Measurements from ENCODE around the gene JPT1. TPM values are rescaled to one million over a fixed set of nuclear protein-coding genes. Genes with fewer than 3 reads are reported as not detected.

Gene JPT1
- polyA plus RNA-seq, 1 of the 3 experiments (the other 2 are of a cell fraction): 490 TPM

- Histone ChIP-seq H3K9ac (no peak overlapping the region), H3K9me2 (no peaks in the 10 kb centered on the region), H3K4me3 (ENCODE audit: low read depth in 2 of 2, low read length in 1 of 2) (no peak overlapping the region), H3K36me3 (replicated peaks in 1 of 2; ENCODE audit: control insufficient read depth in 1 of 2, insufficient read depth in 2 of 2, low read length in 1 of 2) (no peaks in the 10 kb centered on the region), H3K27me3 (ENCODE audit: insufficient read depth) (no peaks in the 10 kb centered on the region), H3K4me2 (no peak overlapping the region), H3K27ac (ENCODE audit: low read depth in 2 of 2, low read length in 1 of 2) (no peak overlapping the region), H3K9me3 (no peaks in the 10 kb centered on the region), H3K4me1 (ENCODE audit: control insufficient read depth in 1 of 2, insufficient read depth in 2 of 2, low read depth in 1 of 2, low read length in 1 of 2) (peaks cover 0 to 16% of the 10 kb centered on the region in 2 experiments; a peak in 1 of 4 replicates), H4K20me1 (ENCODE audit: insufficient read depth) (no peaks in the 10 kb centered on the region), H3F3A (replicated peaks; ENCODE audit: insufficient read depth) (peaks cover 15% of the 10 kb centered on the region), H2AFZ (ENCODE audit: low read depth) (no peak overlapping the region), H3K79me2 (ENCODE audit: insufficient read depth) (peaks cover 10% of the 10 kb centered on the region; the same call in 1 of the 2 replicates)
- DNase-seq: no peak
- no peak for TF ChIP-seq NRF1 (IDR thresholded peaks at IDR 0.05; ENCODE audit: low read depth, low read length)
- TF ChIP-seq JUND (IDR thresholded peaks at IDR 0.05): no peak
- TF ChIP-seq FOXJ3 (CRISPR knock-in tag; IDR thresholded peaks at IDR 0.05): no peak
- TF ChIP-seq FOXM1 (IDR thresholded peaks at IDR 0.05; ENCODE audit: low read depth): no peak
- no peak for TF ChIP-seq REST (IDR thresholded peaks at IDR 0.05; ENCODE audit: low read depth, low read length)
- no peak for TF ChIP-seq RFX5 (IDR thresholded peaks at IDR 0.05; ENCODE audit: low read length)
- no peak for TF ChIP-seq CHD2 (IDR thresholded peaks at IDR 0.05; ENCODE audit: low read length, partially characterized antibody)
- TF ChIP-seq, protein P1, sequence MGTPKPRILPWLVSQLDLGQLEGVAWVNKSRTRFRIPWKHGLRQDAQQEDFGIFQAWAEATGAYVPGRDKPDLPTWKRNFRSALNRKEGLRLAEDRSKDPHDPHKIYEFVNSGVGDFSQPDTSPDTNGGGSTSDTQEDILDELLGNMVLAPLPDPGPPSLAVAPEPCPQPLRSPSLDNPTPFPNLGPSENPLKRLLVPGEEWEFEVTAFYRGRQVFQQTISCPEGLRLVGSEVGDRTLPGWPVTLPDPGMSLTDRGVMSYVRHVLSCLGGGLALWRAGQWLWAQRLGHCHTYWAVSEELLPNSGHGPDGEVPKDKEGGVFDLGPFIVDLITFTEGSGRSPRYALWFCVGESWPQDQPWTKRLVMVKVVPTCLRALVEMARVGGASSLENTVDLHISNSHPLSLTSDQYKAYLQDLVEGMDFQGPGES (IDR thresholded peaks at IDR 0.05; ENCODE audit: low read depth, low read length): no peak
- no peak for TF ChIP-seq SMC3 (IDR thresholded peaks at IDR 0.05; ENCODE audit: low read depth, low read length)
- ChIA-PET CTCF (interaction anchor here (0.9 to 4.9 kb wide), 4 partner anchors 23 to 456 kb away, joined by 3 to 39 read pairs (median 20); partner anchors contain the start of gene NT5C), POLR2A (no interaction called here)
- WGBS (ENCODE audit: low lambda C conversion rate): 93% methylated on average over 2 of the region's 2 CpGs
Observed at GRCh38 chr17:75108193-75108592, 46.1 kb downstream of the JPT1 start.

GRCh38 chr17:75105126-75106080 is 48.9 kb downstream of the JPT1 start:
- no peak overlapping the region for H3K4me2 ChIP-seq
- peak; percentile 91 for DNase-seq
- H3K27ac ChIP-seq (ENCODE audit: low read depth in 2 of 2, low read length in 1 of 2): no peak overlapping the region
- H3K27me3 ChIP-seq (ENCODE audit: insufficient read depth): no peaks in the 10 kb centered on the region
- TF ChIP-seq CHD2 (IDR thresholded peaks at IDR 0.05; ENCODE audit: low read length, partially characterized antibody) (no peak), CTCF (IDR thresholded peaks at IDR 0.05) (peak; percentile 79), RCOR1 (IDR thresholded peaks at IDR 0.05; ENCODE audit: low read length) (no peak), SMC3 (IDR thresholded peaks at IDR 0.05; ENCODE audit: low read depth, low read length) (peak; percentile 48; the same call in 1 of the 2 replicates), PBX3 (IDR thresholded peaks at IDR 0.05) (0 out of 2 replicates have a peak, but pooled peaks have one; percentile 10), RAD21 (IDR thresholded peaks at IDR 0.05; ENCODE audit: low read length) (peak; percentile 62)
- TF ChIP-seq, protein P2, sequence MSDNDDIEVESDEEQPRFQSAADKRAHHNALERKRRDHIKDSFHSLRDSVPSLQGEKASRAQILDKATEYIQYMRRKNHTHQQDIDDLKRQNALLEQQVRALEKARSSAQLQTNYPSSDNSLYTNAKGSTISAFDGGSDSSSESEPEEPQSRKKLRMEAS (IDR thresholded peaks at IDR 0.05; ENCODE audit: low read depth): peak; percentile 37; the same call in 1 of the 2 replicates
- H3K4me3 ChIP-seq (ENCODE audit: low read depth in 2 of 2, low read length in 1 of 2): no peak overlapping the region
- POLR2A ChIA-PET: interaction anchor here (0.9 to 1.2 kb wide), 2 partner anchors 24 to 26 kb away, joined by 3 to 4 read pairs; partner anchors contain the start of gene NT5C
- no peaks in the 10 kb centered on the region for H3K9me3 ChIP-seq
- CTCF ChIA-PET: interaction anchor here (0.7 to 4.9 kb wide), 51 partner anchors 8 to 644 kb away, joined by 3 to 68 read pairs (median 6); partner anchors contain the start of genes ATP5PD, KCTD2, NT5C and OTOP2
- peaks cover 0 to 13% of the 10 kb centered on the region in 2 experiments; a peak in 1 of 4 replicates for H3K4me1 ChIP-seq (ENCODE audit: control insufficient read depth in 1 of 2, insufficient read depth in 2 of 2, low read depth in 1 of 2, low read length in 1 of 2)
- H3K36me3 ChIP-seq (replicated peaks in 1 of 2; ENCODE audit: control insufficient read depth in 1 of 2, insufficient read depth in 2 of 2, low read length in 1 of 2): no peaks in the 10 kb centered on the region
- no peak overlapping the region for H3K9ac ChIP-seq
- H2AFZ ChIP-seq (ENCODE audit: low read depth): no peak overlapping the region
- no peaks in the 10 kb centered on the region for H4K20me1 ChIP-seq (ENCODE audit: insufficient read depth)
- H3K9me2 ChIP-seq: no peaks in the 10 kb centered on the region
- H3K79me2 ChIP-seq (ENCODE audit: insufficient read depth): peaks cover 2% of the 10 kb centered on the region; the same call in 1 of the 2 replicates
- WGBS (ENCODE audit: low lambda C conversion rate): 41% methylated on average over 20 of the region's 20 CpGs
- peaks cover 4% of the 10 kb centered on the region for H3F3A ChIP-seq (replicated peaks; ENCODE audit: insufficient read depth)
